T-helper 1 cell (primary cell): ENCODE results near the gene SERPINF2.
"Not testable (repeated sequence)": the region's sequence is repeated elsewhere in the genome, so short reads cannot be mapped to it uniquely, and the experiment has no call there.

Source experiments
- DNase-seq, 5 donors: peaks; one replicate each; pipeline ENCODE4 v3.0.0-alpha.2; 2012 to 2020
- total RNA-seq, 4 donors: gene quantifications; one replicate each; lab custom pipeline; 2026; lab: John Stamatoyannopoulos, UW

The SERPINF2 gene
- total RNA-seq = 0.39 to 1.1 (median 0.56) reads per million in 4 donors

GRCh38 chr17:1742371-1743087 lies at the start of gene SERPINF2:
Gene SERPINF2 (plus strand): TSS chr17:1742871. CDS start chr17:1744996, 2,125 bp downstream.
- DNase-seq = no peak

DNA sequence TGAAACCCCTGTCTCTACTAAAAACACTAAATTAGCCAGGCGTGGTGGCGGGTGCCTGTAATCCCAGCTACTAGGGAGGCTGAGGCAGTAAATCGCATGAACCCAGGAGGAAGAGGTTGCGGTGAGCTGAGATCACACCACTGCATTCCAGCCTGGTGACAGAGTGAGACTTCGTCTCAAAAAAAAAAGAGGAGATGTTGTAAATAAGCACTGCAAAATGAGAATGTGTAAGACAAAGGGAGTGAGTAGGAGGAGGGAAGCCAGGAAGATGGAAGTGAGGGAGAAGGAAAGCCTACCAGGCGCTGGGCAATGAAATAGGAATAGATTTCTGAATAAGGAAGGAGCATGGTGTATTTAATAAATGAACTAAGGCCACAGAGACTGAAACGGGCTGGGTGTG lies 49.3 kb upstream of the SERPINF2 start:
- no peak for DNase-seq

- DNase-seq = no peak
Observed at GRCh38 chr17:1695365-1695764, 47.3 kb upstream of the SERPINF2 start.

DNA sequence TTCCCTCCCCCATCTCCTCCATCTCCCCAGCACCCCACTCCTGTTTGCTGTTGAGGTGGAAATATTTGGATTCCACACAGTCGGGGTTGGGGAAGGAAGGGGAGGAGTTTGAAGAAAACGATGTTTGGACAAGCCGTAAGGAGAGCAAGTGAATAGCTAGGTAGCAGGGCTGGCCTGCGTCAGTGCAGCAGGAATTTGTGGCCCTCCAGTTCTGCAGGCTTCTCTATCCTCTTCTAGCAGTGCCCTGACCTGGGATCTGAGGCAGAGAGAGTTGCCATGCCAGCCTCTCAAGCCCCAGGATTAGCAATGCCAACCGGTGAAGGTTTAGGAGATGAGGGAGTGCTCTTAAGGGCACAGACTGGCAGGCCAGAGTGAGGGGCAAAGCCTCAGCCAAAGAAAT lies 45.0 kb upstream of the SERPINF2 start:
- DNase-seq = no peak

DNA sequence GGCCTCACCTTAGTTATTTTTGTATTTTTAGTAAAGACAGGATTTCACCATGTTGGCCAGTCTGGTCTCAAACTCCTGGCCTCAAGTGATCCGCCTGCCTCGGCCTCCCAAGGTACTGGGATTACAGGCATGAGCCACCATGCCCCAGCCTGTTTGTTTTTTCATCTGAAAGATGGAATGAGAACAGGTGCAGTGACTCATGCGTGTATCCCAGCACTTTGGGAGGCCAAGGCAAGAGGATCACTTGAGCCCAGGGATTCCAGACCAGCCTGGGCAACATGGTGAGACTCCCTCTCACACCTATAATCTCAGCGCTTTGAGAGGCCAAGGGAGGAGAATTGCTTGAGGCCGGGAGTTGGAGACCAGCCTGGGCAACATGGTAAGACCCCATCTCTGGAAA lies 42.8 kb upstream of the SERPINF2 start:
- not testable (repeated sequence) for DNase-seq

- no peak for DNase-seq
Observed at GRCh38 chr17:1703063-1703462, 39.6 kb upstream of the SERPINF2 start.

GRCh38 chr17:1705004-1705403 lies 37.7 kb upstream of the SERPINF2 start:
- DNase-seq = no peak

DNA sequence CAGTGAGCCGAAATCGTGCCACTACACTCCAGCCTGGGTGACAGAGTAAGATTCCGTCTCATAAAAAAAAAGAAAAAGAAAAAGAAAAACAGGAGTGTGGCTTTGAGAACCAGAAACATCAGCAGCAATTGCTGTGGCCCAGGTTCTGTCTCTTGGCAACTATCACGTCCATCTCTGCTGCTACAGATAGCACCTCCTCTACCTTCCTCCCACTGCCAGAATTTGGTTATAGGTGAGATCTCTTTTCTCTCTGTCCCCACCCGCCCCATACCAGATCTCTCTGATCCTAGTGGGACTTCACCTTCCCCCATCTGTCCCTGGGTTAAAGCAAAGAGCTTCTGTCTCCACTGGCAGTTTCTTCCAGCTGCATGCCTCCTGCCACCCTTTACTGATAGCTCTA lies 35.6 kb upstream of the SERPINF2 start:
- peak in 2 of 5 donors; percentile 38 to 42 for DNase-seq

- not testable (repeated sequence) for DNase-seq
Observed at GRCh38 chr17:1708791-1709346, 33.8 kb upstream of the SERPINF2 start.

DNA sequence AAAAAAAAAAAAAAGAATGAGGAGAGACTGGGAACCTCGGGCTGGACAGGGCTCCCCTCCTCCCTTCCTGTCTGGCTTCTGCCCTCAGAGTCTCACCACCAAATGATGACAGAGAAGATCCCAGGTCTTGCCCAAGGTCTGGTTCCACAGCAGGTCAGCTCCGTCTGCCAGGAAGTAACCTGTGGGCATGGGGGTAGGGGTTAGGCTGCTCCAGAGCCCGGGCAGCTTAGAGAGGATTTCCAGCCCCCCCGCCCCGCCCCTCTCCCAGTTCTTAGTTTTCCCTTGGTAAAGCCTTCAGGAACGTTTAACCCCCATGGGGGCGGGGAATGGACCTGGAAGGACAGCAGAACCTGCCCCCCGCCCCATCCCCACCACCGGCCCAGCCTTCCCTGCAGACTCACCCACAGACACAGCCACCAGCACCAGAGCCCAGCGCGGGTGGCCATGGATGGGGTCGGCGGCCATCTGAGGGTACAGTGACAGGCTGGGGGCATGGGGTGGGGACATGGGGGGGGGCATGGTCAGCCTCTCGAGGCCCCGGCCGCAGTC lies 33.2 kb upstream of the SERPINF2 start:
- no peak for DNase-seq

- DNase-seq = no peak
Observed at GRCh38 chr17:1709971-1710806, 32.5 kb upstream of the SERPINF2 start, which contains the start of gene TLCD2. Gene TLCD2 (minus strand): TSS chr17:1710377. CDS start chr17:1710242, 135 bp downstream.

DNA sequence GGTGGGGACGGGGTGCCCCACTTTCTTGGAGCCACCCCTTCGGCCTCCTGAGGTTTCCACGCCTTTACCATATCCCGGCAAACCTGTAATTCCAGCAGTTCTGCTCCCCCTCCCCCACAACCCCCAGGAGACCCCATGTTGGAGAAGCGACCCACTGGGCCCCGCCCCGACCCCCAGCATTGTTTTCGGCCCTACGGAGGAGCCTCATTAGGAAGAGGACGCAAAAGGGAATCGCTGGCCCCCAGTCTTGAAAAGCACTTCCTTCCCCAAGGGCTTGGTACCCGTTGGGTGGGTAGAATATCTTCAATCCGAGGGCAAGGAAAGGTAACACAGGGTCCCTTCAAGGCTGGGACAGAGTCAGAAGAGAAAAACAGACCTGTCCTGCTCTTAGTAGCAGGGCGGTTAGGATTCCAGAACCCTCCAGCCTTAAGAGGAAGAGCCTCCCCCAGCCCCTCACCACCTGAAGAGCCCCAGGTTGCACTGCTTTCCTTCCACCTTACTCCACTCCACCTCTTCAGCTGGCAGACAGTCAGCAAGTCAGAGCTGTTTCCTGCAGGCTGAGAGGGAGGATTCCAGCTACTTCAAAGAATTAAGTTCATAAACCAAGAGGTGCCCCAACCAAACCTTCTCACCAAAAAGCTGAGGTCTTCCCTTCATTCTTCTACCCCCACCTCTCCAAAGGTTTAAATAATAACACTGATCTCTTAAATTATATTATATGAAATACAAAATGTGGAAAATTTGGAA lies 31.7 kb upstream of the SERPINF2 start:
- DNase-seq = no peak

GRCh38 chr17:1711804-1712203 lies 30.9 kb upstream of the SERPINF2 start:
- no peak for DNase-seq

- no peak for DNase-seq
Observed at GRCh38 chr17:1712271-1712670, 30.4 kb upstream of the SERPINF2 start.

DNA sequence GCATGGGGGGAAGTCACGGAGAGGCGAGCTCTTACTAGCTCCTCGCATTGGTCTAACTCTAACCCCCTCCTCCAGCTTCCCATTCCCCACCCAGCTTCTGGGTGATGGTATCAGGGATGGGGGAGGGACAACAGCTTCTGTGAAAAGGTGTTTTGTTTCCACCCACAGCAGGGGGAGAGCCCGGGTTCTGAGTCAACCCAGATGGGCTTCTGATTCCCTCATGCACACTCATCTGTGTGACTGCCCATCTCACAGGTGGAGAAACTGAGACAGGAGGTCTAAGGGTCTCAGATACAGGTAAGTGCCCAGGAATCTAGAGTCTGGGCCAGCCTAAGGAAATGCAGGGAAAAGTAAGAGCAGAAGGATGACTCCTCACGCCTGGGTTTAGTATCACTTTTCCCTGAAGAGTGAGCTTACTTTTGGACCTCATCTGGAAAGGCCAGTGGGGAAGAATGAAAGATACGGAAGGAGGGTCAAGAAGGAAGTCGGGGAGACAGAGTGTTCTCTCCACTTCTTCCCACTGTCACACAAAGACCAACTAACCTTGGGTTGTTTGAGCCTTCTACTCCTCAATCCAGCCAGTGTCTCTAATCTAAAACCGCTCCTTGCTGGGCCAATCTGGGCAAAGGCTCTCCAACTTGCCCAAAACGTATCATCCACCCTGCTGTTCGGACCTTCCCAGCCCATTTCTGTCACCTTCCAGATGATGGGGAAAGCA lies 29.4 kb upstream of the SERPINF2 start:
- no peak for DNase-seq

GRCh38 chr17:1713878-1714426 lies 28.7 kb upstream of the SERPINF2 start:
- DNase-seq = no peak

- DNase-seq = no peak
Observed at GRCh38 chr17:1714427-1714979, 28.2 kb upstream of the SERPINF2 start.

DNA sequence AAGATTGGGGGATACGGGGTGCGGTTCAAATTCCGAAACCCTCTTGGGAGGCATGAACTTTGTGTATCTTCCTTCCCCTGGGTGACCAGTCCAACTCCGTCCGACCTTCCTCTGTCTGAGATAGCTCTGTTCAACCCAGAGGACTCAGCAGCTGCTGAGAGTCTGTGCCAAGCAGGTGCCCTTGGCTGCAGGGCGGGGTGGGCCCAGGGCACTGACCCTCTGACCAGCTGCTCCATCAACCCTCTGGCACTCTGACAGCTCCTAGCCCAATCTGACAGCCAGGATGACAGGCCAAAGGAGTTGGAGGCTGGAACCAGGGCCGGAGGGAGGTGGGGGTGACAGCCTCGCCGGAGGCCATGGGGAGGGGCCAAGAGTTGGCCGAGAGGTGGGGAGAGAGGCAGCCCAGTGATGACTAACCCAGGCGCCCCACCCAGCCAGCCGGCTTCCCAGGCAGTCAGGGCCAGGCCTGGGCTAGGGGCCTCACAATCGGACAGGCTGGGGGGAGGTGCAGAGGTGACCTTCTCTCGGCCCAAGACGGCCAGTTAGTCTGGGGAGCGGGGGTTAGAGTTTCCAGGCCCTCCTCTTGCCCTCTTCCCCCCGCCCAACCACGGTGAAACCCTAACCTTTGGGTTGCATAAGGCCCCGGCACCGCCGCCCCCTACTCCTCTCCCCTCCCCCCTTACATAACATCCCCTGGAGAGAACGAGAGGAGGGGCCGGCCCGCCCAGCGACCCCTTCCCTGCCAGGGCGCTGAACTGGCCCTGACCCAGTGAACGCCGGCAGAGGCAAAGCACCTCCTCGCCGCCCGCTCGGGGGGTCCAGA lies 27.5 kb upstream of the SERPINF2 start:
- DNase-seq = peak in 3 of 5 donors; percentile 40 to 42 (median 40)

DNA sequence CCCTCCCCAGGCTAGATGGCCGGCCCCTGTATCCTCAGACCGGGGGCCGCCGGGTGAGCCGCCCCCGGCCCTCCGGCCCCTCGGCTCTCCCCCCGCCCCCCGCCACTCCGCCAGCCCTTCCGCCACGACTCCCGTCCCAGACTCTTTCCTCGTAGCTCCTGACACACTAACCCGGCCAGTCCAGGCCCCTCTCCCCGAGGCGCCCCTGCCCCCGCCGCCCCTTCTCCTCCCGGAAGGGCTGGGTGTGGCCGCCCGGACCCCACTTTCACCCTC lies 26.9 kb upstream of the SERPINF2 start:
- no peak for DNase-seq
